OCI-LY1 (cell line): ENCODE results near the gene GATD1.

Experiments
- H2AFZ ChIP-seq: fragments of 200-600 bp; sonication (generic), shearing (Covaris generic); 2 replicates; pipeline ENCODE4 v1.6.0; 2014; ENCODE audit warnings: antibody characterized with exemption, mild to moderate bottlenecking, low read length
- H3F3A ChIP-seq: fragments of 200-600 bp; sonication (generic), shearing (Covaris generic); 2 replicates; pipeline ENCODE4 v1.6.0; 2014; ENCODE audit warnings: mild to moderate bottlenecking, antibody characterized with exemption, low read length, moderate library complexity; ENCODE audit not compliant: insufficient read depth
- H3K27ac ChIP-seq: fragments of 200-600 bp; sonication (generic); 2 replicates; pipeline ENCODE4 v1.5.1; 2014; ENCODE audit warnings: low read length, mixed run types, mild to moderate bottlenecking, low read depth; ENCODE audit not compliant: poor library complexity, severe bottlenecking
- H3K27me3 ChIP-seq: fragments of 200-600 bp; sonication (generic); 2 replicates; pipeline ENCODE4 v1.6.0; 2014; ENCODE audit warnings: antibody characterized with exemption, mild to moderate bottlenecking, low read length, moderate library complexity; ENCODE audit not compliant: insufficient read depth
- H3K36me3 ChIP-seq: fragments of 200-600 bp; sonication (generic); 2 replicates; pipeline ENCODE4 v1.6.1; 2014; ENCODE audit warnings: mild to moderate bottlenecking, antibody characterized with exemption, low read length, moderate library complexity, mixed read lengths; ENCODE audit not compliant: insufficient read depth
- H3K4me1 ChIP-seq: fragments of 200-600 bp; sonication (generic); 2 replicates; pipeline ENCODE4 v1.5.1; 2014; ENCODE audit warnings: mild to moderate bottlenecking, low read length, moderate library complexity; ENCODE audit not compliant: insufficient read depth, severe bottlenecking
- H3K4me2 ChIP-seq: fragments of 200-600 bp; sonication (generic), shearing (Covaris generic); 2 replicates; pipeline ENCODE4 v1.6.1; 2014; ENCODE audit warnings: low read length
- H3K4me3 ChIP-seq: fragments of 200-600 bp; sonication (generic); 2 replicates; pipeline ENCODE4 v1.5.1; 2014; ENCODE audit warnings: low read length, low read depth, mild to moderate bottlenecking, mixed read lengths; ENCODE audit not compliant: poor library complexity, severe bottlenecking
- H3K79me2 ChIP-seq: fragments of 200-600 bp; shearing (Covaris generic); 2 replicates; pipeline ENCODE4 v1.6.1; 2016; ENCODE audit warnings: mixed run types, low read length, mixed read lengths; ENCODE audit not compliant: insufficient read depth
- H3K9ac ChIP-seq: fragments of 200-600 bp; sonication (generic), shearing (Covaris generic); 2 replicates; pipeline ENCODE4 v1.6.1; 2014; ENCODE audit warnings: mild to moderate bottlenecking, low read length, mixed read lengths
- H3K9me2 ChIP-seq: fragments of 200-600 bp; sonication (generic), shearing (Covaris generic); 2 replicates; pipeline ENCODE4 v1.6.1; 2014; ENCODE audit warnings: low read depth, mild to moderate bottlenecking, low read length, mixed read lengths
- H3K9me3 ChIP-seq: fragments of 200-600 bp; shearing (Covaris generic); 2 replicates; pipeline ENCODE4 v1.6.1; 2014; ENCODE audit warnings: low read length, mixed read lengths
- H4K20me1 ChIP-seq: fragments of 200-600 bp; sonication (generic), shearing (Covaris generic); 2 replicates; pipeline ENCODE4 v1.6.0; 2016; ENCODE audit warnings: mild to moderate bottlenecking, low read length; ENCODE audit not compliant: insufficient read depth
- CTCF ChIP-seq: fragments of 200-600 bp; sonication (generic), shearing (Covaris generic); IDR thresholded peaks from 2 replicates; pipeline ENCODE4 v1.5.1; 2017; ENCODE audit warnings: mild to moderate bottlenecking, antibody characterized with exemption, low read length, moderate library complexity, mixed read lengths
- EZH2 ChIP-seq: fragments of 200-600 bp; sonication (generic), shearing (Covaris generic); IDR thresholded peaks from 2 replicates; pipeline ENCODE4 v1.8.0; 2017; ENCODE audit warnings: borderline replicate concordance, mixed run types, mild to moderate bottlenecking, antibody characterized with exemption, low read length, moderate library complexity, mixed read lengths

Gene GATD1

GRCh38 chr11:816433-816779, 39.1 kb upstream of the GATD1 start:
- Histone ChIP-seq H3K4me3 (no peak overlapping the region), H3K9me2 (no peaks in the 10 kb centered on the region), H3K27ac (no peak overlapping the region), H3K9me3 (no peaks in the 10 kb centered on the region), H2AFZ (no peak overlapping the region), H3K79me2 (peaks cover under 1% of the 10 kb centered on the region; the same call in 1 of the 2 replicates), H3K4me2 (no peak overlapping the region), H3K4me1 (peaks cover 26% of the 10 kb centered on the region), H3K9ac (no peak overlapping the region), H4K20me1 (no peaks in the 10 kb centered on the region), H3F3A (peaks cover 4% of the 10 kb centered on the region; the same call in 1 of the 2 replicates), H3K27me3 (no peaks in the 10 kb centered on the region), H3K36me3 (peaks cover 43% of the 10 kb centered on the region)
- TF ChIP-seq CTCF (no peak), EZH2 (no peak)

GRCh38 chr11:815675-816432, 38.6 kb upstream of the GATD1 start:
- peaks cover 4% of the 10 kb centered on the region; the same call in 1 of the 2 replicates for H3F3A ChIP-seq
- H2AFZ ChIP-seq: no peak overlapping the region
- H3K36me3 ChIP-seq: peaks cover 49% of the 10 kb centered on the region
- H4K20me1 ChIP-seq: no peaks in the 10 kb centered on the region
- no peak overlapping the region for H3K4me3 ChIP-seq
- no peaks in the 10 kb centered on the region for H3K9me3 ChIP-seq
- H3K9ac ChIP-seq: no peak overlapping the region
- H3K9me2 ChIP-seq: no peaks in the 10 kb centered on the region
- no peak overlapping the region for H3K27ac ChIP-seq
- H3K79me2 ChIP-seq: peaks cover 6% of the 10 kb centered on the region
- H3K27me3 ChIP-seq: no peaks in the 10 kb centered on the region
- no peak overlapping the region for H3K4me2 ChIP-seq
- no peak for TF ChIP-seq CTCF
- peaks cover 29% of the 10 kb centered on the region for H3K4me1 ChIP-seq

- no peak overlapping the region for H3K4me2 ChIP-seq
- TF ChIP-seq EZH2 (no peak), CTCF (no peak)
- H3K4me1 ChIP-seq: peaks cover 20% of the 10 kb centered on the region
- no peaks in the 10 kb centered on the region for H3K9me2 ChIP-seq
- H3K9me3 ChIP-seq: no peaks in the 10 kb centered on the region
- no peak overlapping the region for H2AFZ ChIP-seq
- H3K36me3 ChIP-seq: peaks cover 57% of the 10 kb centered on the region
- no peaks in the 10 kb centered on the region for H3K27me3 ChIP-seq
- H3F3A ChIP-seq: peaks cover 4% of the 10 kb centered on the region; the same call in 1 of the 2 replicates
- no peaks in the 10 kb centered on the region for H4K20me1 ChIP-seq
- H3K9ac ChIP-seq: no peak overlapping the region
- no peak overlapping the region for H3K4me3 ChIP-seq
- H3K27ac ChIP-seq: no peak overlapping the region
- peaks cover 15% of the 10 kb centered on the region for H3K79me2 ChIP-seq
Measured at GRCh38 chr11:813456-814096, 36.3 kb upstream of the GATD1 start.
